Measurements from ENCODE around the gene SMCO4. TPM values are rescaled to one million over a fixed set of nuclear protein-coding genes. Genes with fewer than 3 reads are reported as not detected.
"Not testable (repeated sequence)": the region's sequence is repeated elsewhere in the genome, so short reads cannot be mapped to it uniquely, and the experiment has no call there.

The SMCO4 gene
- total RNA-seq, result 10 to 100 TPM in 1 of 2 experiments, 1 to 10 TPM in 1; 8.9 to 11.0 TPM

GRCh38 chr11:93543292-93543977 lies at the start of gene SMCO4:
TSS of gene SMCO4 (minus strand) at chr11:93543391. CDS start at chr11:93479189, 64,202 bp downstream.
- Mint-ChIP-seq H3K4me1 (peaks cover 17% of the 10 kb centered on the region), H3K27me3 (peaks cover 24% of the 10 kb centered on the region), H3K4me3 (peak within 1 kb of the TSS; percentile 90), H3K27ac (peak within 1 kb of the TSS; percentile 78), H3K36me3 (no peaks in the 10 kb centered on the region), H3K9me3 (no peaks in the 10 kb centered on the region)
- ATAC-seq (ENCODE audit: low read depth), result peak; percentile 80
- DNase-seq, result peak; percentile 80
- POLR2A ChIA-PET, result no interaction called here

- Mint-ChIP-seq H3K27me3 (peaks cover 4% of the 10 kb centered on the region), H3K9me3 (no peaks in the 10 kb centered on the region), H3K36me3 (no peaks in the 10 kb centered on the region), H3K4me3 (no peak overlapping the region), H3K27ac (no peak overlapping the region), H3K4me1 (peaks cover 2% of the 10 kb centered on the region)
- DNase-seq (no peak), ATAC-seq (ENCODE audit: low read depth) (no peak)
- POLR2A ChIA-PET, result no interaction called here
Measured at GRCh38 chr11:93591247-93591898, 48.2 kb upstream of the SMCO4 start.

GRCh38 chr11:93589347-93589746 lies 46.2 kb upstream of the SMCO4 start:
- DNase-seq, result no peak
- POLR2A ChIA-PET, result no interaction called here
- Mint-ChIP-seq H3K36me3 (no peaks in the 10 kb centered on the region), H3K9me3 (no peaks in the 10 kb centered on the region), H3K27me3 (peaks cover 4% of the 10 kb centered on the region), H3K4me1 (peaks cover 2% of the 10 kb centered on the region), H3K4me3 (no peak overlapping the region), H3K27ac (no peak overlapping the region)
- no peak for ATAC-seq (ENCODE audit: low read depth)

- peaks cover 8% of the 10 kb centered on the region for H3K27me3 Mint-ChIP-seq
- ATAC-seq (ENCODE audit: low read depth) (no peak), DNase-seq (no peak)
- no peak overlapping the region for H3K27ac Mint-ChIP-seq
- H3K36me3 Mint-ChIP-seq, result no peaks in the 10 kb centered on the region
- POLR2A ChIA-PET, result no interaction called here
- H3K4me3 Mint-ChIP-seq, result no peak overlapping the region
- peaks cover 2% of the 10 kb centered on the region for H3K4me1 Mint-ChIP-seq
- no peaks in the 10 kb centered on the region for H3K9me3 Mint-ChIP-seq
Measured at GRCh38 chr11:93587858-93588581, 44.8 kb upstream of the SMCO4 start.

- POLR2A ChIA-PET; DNase-seq; H3K9me3 Mint-ChIP-seq; ATAC-seq (ENCODE audit: low read depth); H3K27ac Mint-ChIP-seq; H3K27me3 Mint-ChIP-seq; H3K36me3 Mint-ChIP-seq; H3K4me1 Mint-ChIP-seq; H3K4me3 Mint-ChIP-seq: not testable (repeated sequence)
Measured at GRCh38 chr11:93587425-93587824, 44.2 kb upstream of the SMCO4 start.

- POLR2A ChIA-PET, result no interaction called here
- Mint-ChIP-seq H3K36me3 (no peaks in the 10 kb centered on the region), H3K27me3 (peaks cover 9% of the 10 kb centered on the region), H3K4me3 (no peak overlapping the region), H3K4me1 (peaks cover 2% of the 10 kb centered on the region), H3K27ac (no peak overlapping the region), H3K9me3 (no peaks in the 10 kb centered on the region)
- DNase-seq, result no peak
- ATAC-seq (ENCODE audit: low read depth), result no peak
Measured at GRCh38 chr11:93585758-93586157, 42.6 kb upstream of the SMCO4 start.

GRCh38 chr11:93583490-93583889 lies 40.3 kb upstream of the SMCO4 start:
- POLR2A ChIA-PET, result no interaction called here
- H3K27me3 Mint-ChIP-seq, result peaks cover 5% of the 10 kb centered on the region
- no peaks in the 10 kb centered on the region for H3K9me3 Mint-ChIP-seq
- ATAC-seq (ENCODE audit: low read depth) (no peak), DNase-seq (no peak)
- no peak overlapping the region for H3K4me3 Mint-ChIP-seq
- H3K4me1 Mint-ChIP-seq, result no peaks in the 10 kb centered on the region
- no peaks in the 10 kb centered on the region for H3K36me3 Mint-ChIP-seq
- no peak overlapping the region for H3K27ac Mint-ChIP-seq

GRCh38 chr11:93579187-93579751 lies 36.1 kb upstream of the SMCO4 start:
- ATAC-seq (ENCODE audit: low read depth) (no peak), DNase-seq (no peak)
- peaks cover 9% of the 10 kb centered on the region for H3K27me3 Mint-ChIP-seq
- H3K4me1 Mint-ChIP-seq, result no peaks in the 10 kb centered on the region
- no peaks in the 10 kb centered on the region for H3K36me3 Mint-ChIP-seq
- no peak overlapping the region for H3K27ac Mint-ChIP-seq
- H3K9me3 Mint-ChIP-seq, result no peaks in the 10 kb centered on the region
- POLR2A ChIA-PET, result no interaction called here
- no peak overlapping the region for H3K4me3 Mint-ChIP-seq

- Mint-ChIP-seq H3K4me3 (no peak overlapping the region), H3K36me3 (no peaks in the 10 kb centered on the region), H3K4me1 (no peaks in the 10 kb centered on the region), H3K9me3 (no peaks in the 10 kb centered on the region), H3K27ac (no peak overlapping the region), H3K27me3 (peaks cover 5% of the 10 kb centered on the region)
- POLR2A ChIA-PET, result no interaction called here
- no peak for DNase-seq
- no peak for ATAC-seq (ENCODE audit: low read depth)
Measured at GRCh38 chr11:93577286-93577685, 34.1 kb upstream of the SMCO4 start.

- DNase-seq; H3K4me1 Mint-ChIP-seq; ATAC-seq (ENCODE audit: low read depth); H3K36me3 Mint-ChIP-seq; H3K27me3 Mint-ChIP-seq; H3K27ac Mint-ChIP-seq; POLR2A ChIA-PET; H3K9me3 Mint-ChIP-seq; H3K4me3 Mint-ChIP-seq: not testable (repeated sequence)
Measured at GRCh38 chr11:93576870-93577269, 33.7 kb upstream of the SMCO4 start.

GRCh38 chr11:93574638-93575220 lies 31.5 kb upstream of the SMCO4 start:
- Mint-ChIP-seq H3K4me1 (no peaks in the 10 kb centered on the region), H3K9me3 (no peaks in the 10 kb centered on the region), H3K27me3 (peaks cover 5% of the 10 kb centered on the region), H3K36me3 (no peaks in the 10 kb centered on the region), H3K27ac (no peak overlapping the region), H3K4me3 (no peak overlapping the region)
- ATAC-seq (ENCODE audit: low read depth) (no peak), DNase-seq (no peak)
- POLR2A ChIA-PET, result no interaction called here

GRCh38 chr11:93573184-93573583 lies 30.0 kb upstream of the SMCO4 start:
- H3K27me3 Mint-ChIP-seq, result peaks cover 7% of the 10 kb centered on the region
- POLR2A ChIA-PET, result no interaction called here
- H3K4me3 Mint-ChIP-seq, result no peak overlapping the region
- H3K36me3 Mint-ChIP-seq, result no peaks in the 10 kb centered on the region
- DNase-seq (no peak), ATAC-seq (ENCODE audit: low read depth) (no peak)
- no peaks in the 10 kb centered on the region for H3K9me3 Mint-ChIP-seq
- H3K27ac Mint-ChIP-seq, result no peak overlapping the region
- H3K4me1 Mint-ChIP-seq, result no peaks in the 10 kb centered on the region

GRCh38 chr11:93572621-93573020 lies 29.4 kb upstream of the SMCO4 start:
- ATAC-seq (ENCODE audit: low read depth), result no peak
- no peaks in the 10 kb centered on the region for H3K36me3 Mint-ChIP-seq

More at GRCh38 chr11:93572621-93573020, 29.4 kb upstream of the SMCO4 start:
- DNase-seq, result no peak
- Mint-ChIP-seq H3K27ac (no peak overlapping the region), H3K9me3 (no peaks in the 10 kb centered on the region), H3K4me1 (no peaks in the 10 kb centered on the region), H3K27me3 (peaks cover 7% of the 10 kb centered on the region), H3K4me3 (no peak overlapping the region)
- POLR2A ChIA-PET, result no interaction called here
